Neural crest cell (in vitro differentiated cells): ENCODE results near the gene CPAMD8. TPM values are rescaled to one million over a fixed set of nuclear protein-coding genes. Genes with fewer than 3 reads are reported as not detected.

Experiments
- DNase-seq: peaks from one replicate; pipeline ENCODE4 v3.0.0; 2021; ENCODE audit warnings: low read depth, mixed read lengths, low spot score
- H3K27ac Mint-ChIP-seq: one replicate; pipeline ENCODE4 v1.8.0; 2021; ENCODE audit warnings: mild to moderate bottlenecking, mixed read lengths; ENCODE audit not compliant: unreplicated experiment
- H3K27me3 Mint-ChIP-seq: 2 replicates; pipeline ENCODE4 v1.8.0; 2021; ENCODE audit warnings: low read depth, mild to moderate bottlenecking, mixed read lengths
- H3K36me3 Mint-ChIP-seq: 2 replicates; pipeline ENCODE4 v1.8.0; 2021; ENCODE audit warnings: low read depth, mild to moderate bottlenecking, mixed read lengths
- H3K4me1 Mint-ChIP-seq: 2 replicates; pipeline ENCODE4 v1.8.0; 2021; ENCODE audit warnings: mixed read lengths
- H3K4me3 Mint-ChIP-seq: one replicate; pipeline ENCODE4 v1.8.0; 2021; ENCODE audit warnings: mild to moderate bottlenecking, mixed read lengths
- H3K9me3 Mint-ChIP-seq: 2 replicates; pipeline ENCODE4 v1.8.0; 2021; ENCODE audit warnings: mixed read lengths
- total RNA-seq: library from RNA; stranded (reverse); gene quantifications from 2 replicates; pipeline ENCODE4 v1.2.1, GENCODE V29; 2021
- TF ChIP-seq, protein P1 (sequence below): fragments of 200-600 bp; sonication (generic); conservative IDR thresholded peaks from 2 replicates; pipeline ENCODE4 v1.5.0; 2021; ENCODE audit warnings: antibody characterized with exemption, mild to moderate bottlenecking

The CPAMD8 gene
- total RNA-seq, 1 donor from 2014 or later, result 14.5 TPM

DNA sequence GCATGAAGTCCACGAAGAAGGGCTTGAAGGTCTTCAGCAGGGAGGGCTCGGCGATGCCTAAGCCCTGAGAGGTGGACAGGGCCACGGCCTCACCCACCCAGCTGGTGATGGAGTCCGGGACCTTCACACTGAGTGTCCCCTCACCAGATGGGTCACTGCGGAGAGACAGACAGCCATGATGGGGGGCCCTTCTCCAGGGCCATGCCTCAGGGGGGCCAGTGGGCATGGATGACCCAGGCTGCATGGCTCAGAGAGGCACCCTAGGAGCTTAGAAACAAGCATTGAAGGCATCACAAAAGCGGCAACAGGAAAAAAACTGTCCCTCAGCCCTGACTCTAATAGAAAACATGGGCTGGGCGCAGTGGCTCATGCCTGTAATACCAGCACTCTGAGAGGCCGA, 74.6 kb downstream of the CPAMD8 start:
- TF ChIP-seq, protein P1, sequence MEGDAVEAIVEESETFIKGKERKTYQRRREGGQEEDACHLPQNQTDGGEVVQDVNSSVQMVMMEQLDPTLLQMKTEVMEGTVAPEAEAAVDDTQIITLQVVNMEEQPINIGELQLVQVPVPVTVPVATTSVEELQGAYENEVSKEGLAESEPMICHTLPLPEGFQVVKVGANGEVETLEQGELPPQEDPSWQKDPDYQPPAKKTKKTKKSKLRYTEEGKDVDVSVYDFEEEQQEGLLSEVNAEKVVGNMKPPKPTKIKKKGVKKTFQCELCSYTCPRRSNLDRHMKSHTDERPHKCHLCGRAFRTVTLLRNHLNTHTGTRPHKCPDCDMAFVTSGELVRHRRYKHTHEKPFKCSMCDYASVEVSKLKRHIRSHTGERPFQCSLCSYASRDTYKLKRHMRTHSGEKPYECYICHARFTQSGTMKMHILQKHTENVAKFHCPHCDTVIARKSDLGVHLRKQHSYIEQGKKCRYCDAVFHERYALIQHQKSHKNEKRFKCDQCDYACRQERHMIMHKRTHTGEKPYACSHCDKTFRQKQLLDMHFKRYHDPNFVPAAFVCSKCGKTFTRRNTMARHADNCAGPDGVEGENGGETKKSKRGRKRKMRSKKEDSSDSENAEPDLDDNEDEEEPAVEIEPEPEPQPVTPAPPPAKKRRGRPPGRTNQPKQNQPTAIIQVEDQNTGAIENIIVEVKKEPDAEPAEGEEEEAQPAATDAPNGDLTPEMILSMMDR, result no peak
- no peak overlapping the region for H3K4me3 Mint-ChIP-seq
- peaks cover 6% of the 10 kb centered on the region for H3K36me3 Mint-ChIP-seq
- H3K27me3 Mint-ChIP-seq, result no peaks in the 10 kb centered on the region
- H3K4me1 Mint-ChIP-seq, result no peaks in the 10 kb centered on the region
- no peak for DNase-seq
- no peak overlapping the region for H3K27ac Mint-ChIP-seq
- H3K9me3 Mint-ChIP-seq, result no peaks in the 10 kb centered on the region

DNA sequence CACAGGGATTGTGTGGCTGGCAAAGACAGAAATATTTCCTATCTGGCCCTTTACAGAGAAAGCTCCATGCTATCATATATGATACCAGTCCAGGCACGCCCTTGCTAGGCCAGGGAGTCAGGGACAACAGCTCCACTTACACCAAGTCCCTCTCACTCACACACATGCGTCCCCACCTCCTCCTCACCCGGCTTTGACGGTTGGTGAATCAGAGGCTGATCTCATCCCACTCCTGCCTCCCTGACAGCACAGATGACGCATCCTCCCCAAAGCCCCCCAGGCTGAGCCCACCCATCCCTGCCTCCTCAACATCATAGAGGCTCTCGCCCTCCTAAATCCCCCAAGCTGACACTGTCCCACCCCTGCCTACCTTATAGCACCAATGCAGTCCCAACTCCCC, 75.1 kb downstream of the CPAMD8 start:
- Mint-ChIP-seq H3K27me3 (no peaks in the 10 kb centered on the region), H3K4me1 (no peaks in the 10 kb centered on the region), H3K27ac (no peak overlapping the region), H3K4me3 (no peak overlapping the region), H3K36me3 (peaks cover 6% of the 10 kb centered on the region), H3K9me3 (no peaks in the 10 kb centered on the region)
- no peak for DNase-seq
- TF ChIP-seq, protein P1, result no peak

DNA sequence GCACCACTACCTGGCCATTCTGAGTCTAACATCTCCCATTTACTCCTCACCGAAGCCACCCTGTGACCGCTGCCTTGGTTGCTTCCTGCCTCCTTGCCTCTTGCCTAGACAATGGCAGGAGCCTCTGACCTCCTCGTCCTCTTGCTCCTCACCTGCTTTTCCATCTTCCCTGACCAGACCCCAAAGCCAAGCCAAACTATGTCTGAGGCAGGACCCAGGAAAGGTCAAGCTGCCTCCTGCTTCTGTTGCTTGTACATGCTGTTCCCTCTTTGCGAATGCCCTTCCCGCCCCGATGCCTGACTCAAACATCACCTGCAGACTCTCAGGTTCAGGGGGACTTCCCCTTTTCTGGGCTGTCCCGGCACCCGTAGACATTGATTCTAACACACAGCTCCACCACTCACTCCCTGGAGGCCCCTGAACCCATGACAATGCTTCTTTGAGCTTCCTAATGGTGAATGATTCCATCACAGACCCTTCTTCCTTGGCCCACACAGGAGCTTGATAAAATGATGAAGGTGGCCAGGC, 77.0 kb downstream of the CPAMD8 start:
- no peak for DNase-seq
- Mint-ChIP-seq H3K27ac (no peak overlapping the region), H3K36me3 (peaks cover 9% of the 10 kb centered on the region), H3K27me3 (no peaks in the 10 kb centered on the region), H3K9me3 (peaks cover 6% of the 10 kb centered on the region), H3K4me3 (no peak overlapping the region), H3K4me1 (no peaks in the 10 kb centered on the region)
- TF ChIP-seq, protein P1, result no peak

DNA sequence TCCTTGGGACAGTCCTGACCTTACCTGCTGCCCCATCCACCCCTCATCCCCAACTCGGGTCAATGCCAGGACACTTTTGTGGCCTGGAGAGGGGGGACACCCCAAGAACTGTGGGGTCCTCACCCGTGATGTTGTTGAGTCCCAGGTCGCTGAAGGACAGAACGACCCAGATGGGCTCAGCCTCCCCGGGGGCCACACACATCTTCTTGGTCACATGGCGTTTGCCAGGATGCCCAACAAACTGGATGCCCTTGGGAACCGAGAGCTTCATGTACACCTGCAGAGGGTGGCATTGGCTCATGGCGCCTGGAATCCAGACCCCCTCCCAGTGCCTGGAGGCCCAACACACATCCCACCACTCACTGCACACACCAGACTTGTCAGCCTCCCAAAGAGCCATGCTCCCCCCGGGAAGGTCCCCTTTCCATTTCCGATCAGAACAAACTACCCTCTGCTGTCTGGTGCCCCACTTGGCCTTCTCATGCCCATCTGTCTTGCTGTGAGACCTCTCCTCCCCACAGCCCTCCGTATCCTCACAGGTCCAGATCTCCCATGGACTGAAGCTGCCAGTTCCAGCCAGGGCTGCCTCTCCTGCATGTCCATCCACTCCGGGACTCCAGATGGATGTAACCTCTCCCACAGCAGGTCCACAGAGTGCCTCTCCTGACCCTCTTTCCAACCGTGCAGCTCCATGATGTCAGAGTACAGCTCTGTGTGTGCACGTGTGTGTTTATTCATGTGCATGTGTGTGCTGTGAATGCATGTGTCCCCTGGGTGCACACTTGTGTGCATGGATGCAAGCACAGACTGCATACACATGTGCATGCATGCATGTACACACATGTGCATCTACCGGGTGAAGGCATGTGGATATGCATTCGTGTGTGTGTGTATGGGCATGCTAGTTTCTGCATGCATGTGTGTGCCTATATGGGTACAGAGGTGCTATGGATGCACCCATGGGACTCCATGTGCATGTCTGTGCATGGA, 79.4 kb downstream of the CPAMD8 start:
- Mint-ChIP-seq H3K36me3 (peaks cover 6% of the 10 kb centered on the region), H3K27ac (no peak overlapping the region), H3K4me1 (no peaks in the 10 kb centered on the region), H3K9me3 (peaks cover 6% of the 10 kb centered on the region), H3K27me3 (no peaks in the 10 kb centered on the region), H3K4me3 (no peak overlapping the region)
- no peak for DNase-seq
- TF ChIP-seq, protein P1, result no peak

DNA sequence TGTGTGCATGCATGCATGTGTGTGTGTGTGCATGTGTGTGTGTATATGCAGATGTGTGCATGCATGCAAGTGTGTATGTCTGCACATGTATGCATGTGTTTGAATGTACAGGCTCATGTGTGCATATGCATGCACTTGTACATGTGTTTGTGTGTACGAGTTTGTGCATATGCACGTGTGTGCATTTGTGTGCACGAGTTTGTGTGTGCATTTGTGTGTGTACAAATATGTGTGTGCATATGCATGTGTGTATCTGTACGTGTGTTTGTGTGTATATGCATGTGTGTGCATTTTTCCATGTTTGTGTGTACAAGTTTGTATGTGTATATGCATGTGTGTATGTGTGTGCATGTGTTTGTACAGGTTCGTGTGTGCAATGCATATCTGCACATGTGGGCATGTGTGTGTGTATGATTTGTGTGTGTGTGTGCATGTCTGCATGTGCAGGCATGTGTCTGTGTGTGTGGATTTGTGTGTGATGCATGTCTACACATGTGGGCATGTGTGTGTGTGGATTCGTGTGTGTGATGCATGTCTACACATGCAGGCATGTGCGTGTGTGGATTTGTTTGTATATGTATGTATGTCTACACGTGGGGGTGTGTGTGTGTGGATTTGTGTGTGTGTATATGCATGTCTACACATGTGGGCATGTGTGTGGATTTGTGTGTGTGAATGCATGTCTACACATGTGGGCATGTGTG, 80.7 kb downstream of the CPAMD8 start:
- no peak for DNase-seq
- H3K4me1 Mint-ChIP-seq, result no peaks in the 10 kb centered on the region
- H3K36me3 Mint-ChIP-seq, result peaks cover 6% of the 10 kb centered on the region
- no peaks in the 10 kb centered on the region for H3K27me3 Mint-ChIP-seq
- H3K9me3 Mint-ChIP-seq, result peaks cover 6% of the 10 kb centered on the region
- no peak overlapping the region for H3K27ac Mint-ChIP-seq
- no peak overlapping the region for H3K4me3 Mint-ChIP-seq
- TF ChIP-seq, protein P1, result no peak
